IMR-90 (cell line): ENCODE data around the gene SPATA3. TPM values are rescaled to one million over a fixed set of nuclear protein-coding genes. Genes with fewer than 3 reads are reported as not detected.

Experiments used
- ATAC-seq: fragments of 200-7000 bp; cut with Tn5 transposase; 2 replicates; pipeline ENCODE4 v1.9.1; 2020; ENCODE audit warnings: low read depth, mild to moderate bottlenecking, moderate library complexity
- BruUV-seq: library from RNA; stranded (reverse); fragments of 400-500 nt; replicated peaks from 2 replicates; lab custom pipeline; 2021; lab: Mats Ljungman, UMichigan
- CTCF ChIA-PET: fragments of 300-600 bp; formaldehyde crosslinking; extraction: SDS; loops from one replicate; lab custom pipeline; 2021; ENCODE audit warnings: antibody characterized with exemption; lab: Yijun Ruan, JAX
- POLR2A ChIA-PET: fragments of 300-600 bp; sonication (Branson Sonifier 250); formaldehyde crosslinking; loops from one replicate; lab custom pipeline; 2022; ENCODE audit warnings: antibody characterized with exemption; ENCODE audit not compliant: unreplicated experiment; lab: Charles Lee
- DNase-seq: peaks from one replicate; pipeline ENCODE4 v3.0.0; 2013
- H2AFZ ChIP-seq: replicated peaks from 2 replicates; pipeline ENCODE3; 2013; ENCODE audit warnings: low read length, mild to moderate bottlenecking; ENCODE audit not compliant: poor library complexity
- H2AK5ac ChIP-seq: 2 replicates; pipeline ENCODE4 v1.6.1; 2013; ENCODE audit warnings: low read depth, low read length, inconsistent platforms
- H2AK9ac ChIP-seq: replicated peaks from 2 replicates; pipeline ENCODE3; 2013; ENCODE audit warnings: mild to moderate bottlenecking, low read depth, low read length, moderate library complexity; ENCODE audit not compliant: poor library complexity
- H2BK120ac ChIP-seq: 2 replicates; pipeline ENCODE4 v1.6.1; 2013; ENCODE audit warnings: low read depth, low read length, inconsistent platforms
- H2BK15ac ChIP-seq: 3 replicates; pipeline ENCODE4 v1.6.1; 2013; ENCODE audit warnings: low read depth, low read length, inconsistent platforms
- H2BK20ac ChIP-seq: 2 replicates; pipeline ENCODE4 v1.6.1; 2013; ENCODE audit warnings: low read depth, mild to moderate bottlenecking, inconsistent platforms, low read length, moderate library complexity
- H2BK5ac ChIP-seq: 2 replicates; pipeline ENCODE4 v1.6.1; 2013; ENCODE audit warnings: mild to moderate bottlenecking, low read depth, low read length, inconsistent platforms; ENCODE audit not compliant: poor library complexity, severe bottlenecking
- H3K14ac ChIP-seq: replicated peaks from 2 replicates; pipeline ENCODE4 v1.6.1; 2013; ENCODE audit warnings: low read depth, low read length, inconsistent platforms
- H3K18ac ChIP-seq: 2 replicates; pipeline ENCODE4 v1.6.1; 2013; ENCODE audit warnings: low read depth, low read length, control low read depth
- H3K23ac ChIP-seq: 2 replicates; pipeline ENCODE4 v1.6.1; 2013; ENCODE audit warnings: low read depth, low read length, inconsistent platforms
- H3K27ac ChIP-seq: 2 replicates; pipeline ENCODE4 v1.5.1; 2013; ENCODE audit warnings: mild to moderate bottlenecking, control low read depth, low read length; ENCODE audit not compliant: insufficient read depth
- H3K27me3 ChIP-seq: 2 replicates; pipeline ENCODE4 v1.6.1; 2013; ENCODE audit warnings: low read length; ENCODE audit not compliant: control insufficient read depth, insufficient read depth
- H3K36me3 ChIP-seq: 2 replicates; pipeline ENCODE4 v1.6.1; 2013; ENCODE audit warnings: low read length, mixed read lengths; ENCODE audit not compliant: control insufficient read depth, insufficient read depth
- H3K4ac ChIP-seq: 2 replicates; pipeline ENCODE4 v1.6.1; 2013; ENCODE audit warnings: low read depth, low read length, inconsistent platforms
- H3K4me1 ChIP-seq: 2 replicates; pipeline ENCODE4 v1.6.1; 2013; ENCODE audit warnings: low read length, mixed read lengths; ENCODE audit not compliant: control insufficient read depth, insufficient read depth
- H3K4me2 ChIP-seq: 2 replicates; pipeline ENCODE4 v1.6.1; 2013; ENCODE audit warnings: low read depth, mild to moderate bottlenecking, control low read depth, low read length, moderate library complexity
- H3K4me3 ChIP-seq: 2 replicates; pipeline ENCODE4 v1.5.1; 2013; ENCODE audit warnings: low read depth, mild to moderate bottlenecking, control low read depth, low read length, moderate library complexity; ENCODE audit not compliant: insufficient read depth
- H3K56ac ChIP-seq: 2 replicates; pipeline ENCODE4 v1.6.1; 2013; ENCODE audit warnings: low read length, inconsistent platforms; ENCODE audit not compliant: insufficient read depth; ENCODE audit errors: extremely low read depth
- H3K79me1 ChIP-seq, 2 experiments: 2 replicates each; pipeline ENCODE4 v1.6.1; 2013; ENCODE audit warnings: low read length in 2 of 2, inconsistent platforms in 1 of 2, low read depth in 1 of 2
- H3K9ac ChIP-seq: 2 replicates; pipeline ENCODE4 v1.6.1; 2013; ENCODE audit warnings: low read depth, low read length, control low read depth
- H3K9me1 ChIP-seq: 2 replicates; pipeline ENCODE4 v1.6.1; 2013; ENCODE audit warnings: low read length, inconsistent platforms; ENCODE audit not compliant: insufficient read depth
- H3K9me3 ChIP-seq: 2 replicates; pipeline ENCODE4 v1.6.1; 2013; ENCODE audit warnings: low read length; ENCODE audit not compliant: control insufficient read depth, insufficient read depth
- H4K20me1 ChIP-seq: 2 replicates; pipeline ENCODE4 v1.6.1; 2013; ENCODE audit warnings: low read length, inconsistent platforms; ENCODE audit not compliant: insufficient read depth
- H4K5ac ChIP-seq: 2 replicates; pipeline ENCODE4 v1.6.1; 2013; ENCODE audit warnings: mild to moderate bottlenecking, low read depth, low read length, control low read depth
- H4K8ac ChIP-seq, 2 experiments: 2 replicates each; pipeline ENCODE4 v1.6.1; 2013; ENCODE audit warnings: low read depth in 2 of 2, low read length in 2 of 2, control low read depth in 1 of 2, inconsistent platforms in 1 of 2
- H4K91ac ChIP-seq: 2 replicates; pipeline ENCODE4 v1.6.1; 2013; ENCODE audit warnings: low read depth, low read length, inconsistent platforms; ENCODE audit not compliant: insufficient read depth
- CHD1 ChIP-seq: IDR thresholded peaks from 2 replicates; pipeline ENCODE4 v1.6.1; 2012; ENCODE audit warnings: low read depth, low read length, improper control_type of control experiment
- MAFK ChIP-seq: IDR thresholded peaks from 2 replicates; pipeline ENCODE4 v1.6.1; 2012; ENCODE audit warnings: low read depth, low read length, improper control_type of control experiment
- MAZ ChIP-seq: IDR thresholded peaks from 2 replicates; pipeline ENCODE4 v1.6.1; 2012; ENCODE audit warnings: low read depth, mild to moderate bottlenecking, low read length, improper control_type of control experiment, moderate library complexity, borderline replicate concordance
- NFE2L2 ChIP-seq: fragments of 150-350 bp; IDR thresholded peaks from 2 replicates; pipeline ENCODE4 v1.6.1; 2016; ENCODE audit warnings: low read depth, mild to moderate bottlenecking, low read length
- RAD21 ChIP-seq: IDR thresholded peaks from 2 replicates; pipeline ENCODE4 v1.6.1; 2012; ENCODE audit warnings: low read length, improper control_type of control experiment
- SMC3 ChIP-seq: fragments of 150-350 bp; IDR thresholded peaks from 2 replicates; pipeline ENCODE4 v1.6.1; 2016; ENCODE audit warnings: low read depth, mild to moderate bottlenecking, antibody characterized with exemption, low read length, moderate library complexity
- WGBS, 2 experiments: methylation state at CpG; one replicate each; pipeline versions ENCODE4 v1.1.5 to v1.1.7; 2013; ENCODE audit warnings: missing lambda C conversion rate in 2 of 2; ENCODE audit not compliant: insufficient read length in 1 of 2; ENCODE audit errors: extremely low coverage in 2 of 2; 5-methylcytosine and 5-hydroxymethylcytosine counted together
- dilution Hi-C: fragments of 300-500 bp; cut with HindIII; formaldehyde crosslinking; loops from one replicate; pipeline ENCODE4 v1.14.3; 2018; ENCODE audit warnings: low sequenced_read_pairs; ENCODE audit not compliant: unreplicated experiment
- in situ Hi-C: fragments of 300-500 bp; cut with MboI; formaldehyde crosslinking; loops from 3 replicates; pipeline ENCODE4 v1.14.3; 2019; ENCODE audit warnings: low sequenced_read_pairs, inconsistent platforms, mixed read lengths
- intact Hi-C: fragments of 100-400 bp; cut with micrococcal nuclease; formaldehyde crosslinking; loops from 2 replicates; pipeline ENCODE4 v1.10.0; 2022
- polyA plus RNA-seq, 3 experiments: library from polyadenylated mRNA; depleted of rRNA; stranded (reverse); fragments of >200 nt; gene quantifications; 2 replicates each; pipeline ENCODE4 v1.2.3, GENCODE V29; 2012; ENCODE audit warnings: low replicate concordance in 1 of 3
- total RNA-seq: library from RNA; depleted of rRNA; stranded (reverse); fragments of >200 nt; gene quantifications from 2 replicates; pipeline ENCODE4 v1.2.3, GENCODE V29; 2012

SPATA3 gene
- total and polyA plus RNA-seq, 2 of the 4 experiments (the other 2 are of a cell fraction) = not detected

- TF ChIP-seq MAZ = no peak
Measured at GRCh38 chr2:230950874-230951339, 45.0 kb upstream of the SPATA3 start (continued).

GRCh38 chr2:230951396-230951795 lies 44.5 kb upstream of the SPATA3 start:
- ChIA-PET CTCF (no interaction called here), POLR2A (no interaction called here)
- H4K5ac ChIP-seq = no peak overlapping the region
- WGBS, 2 experiments = no CpG with 5 or more reads among the region's 2 CpGs
- H4K20me1 ChIP-seq = no peaks in the 10 kb centered on the region
- ATAC-seq (no peak), DNase-seq (no peak)
- H3K18ac ChIP-seq = no peak overlapping the region
- no peak overlapping the region for H3K4me3 ChIP-seq
- no peaks in the 10 kb centered on the region for H3K79me1 ChIP-seq
- no peak overlapping the region for H3K14ac ChIP-seq
- H3K36me3 ChIP-seq = no peaks in the 10 kb centered on the region
- H3K4me2 ChIP-seq = no peak overlapping the region
- no peaks in the 10 kb centered on the region for H3K9me1 ChIP-seq
- no peak overlapping the region for H4K8ac ChIP-seq
- no peak overlapping the region for H2BK15ac ChIP-seq
- no peak overlapping the region for H2BK20ac ChIP-seq
- H3K9me3 ChIP-seq = peaks cover 3% of the 10 kb centered on the region; the same call in 1 of the 2 replicates
- no TSS peak for BruUV-seq
- H2BK120ac ChIP-seq = no peak overlapping the region
- no peak overlapping the region for H3K56ac ChIP-seq
- dilution Hi-C loops = no loop called here
- no peak overlapping the region for H3K4ac ChIP-seq
- peaks cover 35% of the 10 kb centered on the region for H3K27me3 ChIP-seq
- intact Hi-C loops = loop anchor here (10.0 kb wide), 1 partner anchor 63 kb away; no protein-coding TSS in a partner anchor
- H2AK5ac ChIP-seq = no peak overlapping the region
- TF ChIP-seq MAFK = no peak
- no peak for TF ChIP-seq SMC3
- no peak for TF ChIP-seq NFE2L2
- no peak for TF ChIP-seq RAD21
- TF ChIP-seq CHD1 = no peak
- no peak overlapping the region for H2AFZ ChIP-seq
- H3K27ac ChIP-seq = no peak overlapping the region
- no peak overlapping the region for H2AK9ac ChIP-seq
- no peaks in the 10 kb centered on the region for H3K4me1 ChIP-seq
- H3K9ac ChIP-seq = no peak overlapping the region
- no peak overlapping the region for H2BK5ac ChIP-seq
- in situ Hi-C loops = no loop called here
- H3K23ac ChIP-seq = no peak overlapping the region
- H4K91ac ChIP-seq = no peak overlapping the region
